Muscle layer of duodenum (tissue), 2 donors: Measurements from ENCODE around the gene AGBL3.
A peak's percentile ranks its signal among the peaks of the same experiment; 100 is the strongest.

Source experiments
- H3K27ac ChIP-seq: one replicate; pipeline ENCODE4 v1.7.0; 2013; ENCODE audit warnings: mild to moderate bottlenecking, low read length
- H3K27me3 ChIP-seq: one replicate; pipeline ENCODE4 v1.7.0; 2013; ENCODE audit warnings: low read depth, mild to moderate bottlenecking, control low read depth, low read length
- H3K36me3 ChIP-seq, 2 donors: one replicate each; pipeline ENCODE4 v1.7.0; 2013; ENCODE audit warnings: low read length in 2 of 2, control low read depth in 1 of 2, mild to moderate bottlenecking in 1 of 2; ENCODE audit not compliant: insufficient read depth in 2 of 2, control insufficient read depth in 1 of 2
- H3K4me1 ChIP-seq, 2 donors: one replicate each; pipeline ENCODE4 v1.7.0; 2013; ENCODE audit warnings: low read length in 2 of 2, mild to moderate bottlenecking in 2 of 2, control low read depth in 1 of 2, moderate library complexity in 1 of 2; ENCODE audit not compliant: insufficient read depth in 2 of 2, control insufficient read depth in 1 of 2
- H3K4me3 ChIP-seq, 2 donors: one replicate each; pipeline ENCODE4 v1.7.0; 2013; ENCODE audit warnings: low read length in 2 of 2, low read depth in 1 of 2, mild to moderate bottlenecking in 1 of 2
- H3K9me3 ChIP-seq, 2 donors: one replicate each; pipeline ENCODE4 v1.7.0; 2013; ENCODE audit warnings: low read length in 2 of 2, control low read depth in 1 of 2, mild to moderate bottlenecking in 1 of 2; ENCODE audit not compliant: control insufficient read depth in 1 of 2
- donor health status: healthy.

AGBL3 gene

GRCh38 chr7:135150072-135150782 is 163.9 kb downstream of the AGBL3 start:
- H3K27me3 ChIP-seq = no peaks in the 10 kb centered on the region
- H3K4me1 ChIP-seq = peaks cover 5 to 7% of the 10 kb centered on the region in 2 donors
- no peaks in the 10 kb centered on the region for H3K9me3 ChIP-seq
- peak overlapping the region; percentile 71 for H3K27ac ChIP-seq
- peak overlapping the region; percentile 27 to 94 for H3K4me3 ChIP-seq
- peaks cover 0 to 10% of the 10 kb centered on the region in 2 donors for H3K36me3 ChIP-seq

- no peaks in the 10 kb centered on the region for H3K27me3 ChIP-seq
- H3K4me3 ChIP-seq = no peak overlapping the region
- peaks cover 0 to 4% of the 10 kb centered on the region in 2 donors for H3K9me3 ChIP-seq
- H3K4me1 ChIP-seq = peaks cover 5 to 7% of the 10 kb centered on the region in 2 donors
- peaks cover 0 to 10% of the 10 kb centered on the region in 2 donors for H3K36me3 ChIP-seq
- peak overlapping the region; percentile 71 for H3K27ac ChIP-seq
Observed at GRCh38 chr7:135151132-135151531, 164.8 kb downstream of the AGBL3 start.

GRCh38 chr7:135151533-135151932 is 165.2 kb downstream of the AGBL3 start:
- H3K27me3 ChIP-seq = no peaks in the 10 kb centered on the region
- peaks cover 0 to 10% of the 10 kb centered on the region in 2 donors for H3K36me3 ChIP-seq
- peaks cover 0 to 4% of the 10 kb centered on the region in 2 donors for H3K9me3 ChIP-seq
- no peak overlapping the region for H3K27ac ChIP-seq
- H3K4me1 ChIP-seq = peaks cover 5 to 7% of the 10 kb centered on the region in 2 donors
- H3K4me3 ChIP-seq = no peak overlapping the region

GRCh38 chr7:135152442-135152841 is 166.1 kb downstream of the AGBL3 start:
- Histone ChIP-seq H3K9me3 (peaks cover 0 to 4% of the 10 kb centered on the region in 2 donors), H3K27me3 (no peaks in the 10 kb centered on the region), H3K27ac (no peak overlapping the region), H3K36me3 (peaks cover 0 to 10% of the 10 kb centered on the region in 2 donors), H3K4me1 (peaks cover 0 to 5% of the 10 kb centered on the region in 2 donors), H3K4me3 (no peak overlapping the region)

GRCh38 chr7:135154734-135155133 is 168.4 kb downstream of the AGBL3 start:
- H3K27me3 ChIP-seq = no peaks in the 10 kb centered on the region
- no peak overlapping the region for H3K27ac ChIP-seq
- H3K4me3 ChIP-seq = no peak overlapping the region
- H3K36me3 ChIP-seq = peaks cover 0 to 10% of the 10 kb centered on the region in 2 donors
- H3K4me1 ChIP-seq = peaks cover 4 to 12% of the 10 kb centered on the region in 2 donors
- H3K9me3 ChIP-seq = peaks cover 0 to 4% of the 10 kb centered on the region in 2 donors

- Histone ChIP-seq H3K9me3 (peaks cover 0 to 4% of the 10 kb centered on the region in 2 donors), H3K27me3 (no peaks in the 10 kb centered on the region), H3K27ac (no peak overlapping the region), H3K4me3 (no peak overlapping the region), H3K4me1 (peaks cover 4 to 28% of the 10 kb centered on the region in 2 donors), H3K36me3 (peaks cover 0 to 10% of the 10 kb centered on the region in 2 donors)
Observed at GRCh38 chr7:135156290-135156689, 170.0 kb downstream of the AGBL3 start.

- Histone ChIP-seq H3K4me1 (peaks cover 4 to 34% of the 10 kb centered on the region in 2 donors), H3K27ac (no peak overlapping the region), H3K9me3 (peaks cover 0 to 4% of the 10 kb centered on the region in 2 donors)
Observed at GRCh38 chr7:135158141-135158655, 171.9 kb downstream of the AGBL3 start.

GRCh38 chr7:135158874-135159273 is 172.6 kb downstream of the AGBL3 start:
- Histone ChIP-seq H3K4me3 (no peak overlapping the region), H3K27me3 (no peaks in the 10 kb centered on the region), H3K9me3 (peaks cover 0 to 4% of the 10 kb centered on the region in 2 donors), H3K36me3 (no peaks in the 10 kb centered on the region), H3K27ac (no peak overlapping the region), H3K4me1 (peaks cover 4 to 34% of the 10 kb centered on the region in 2 donors)

More at GRCh38 chr7:135158141-135158655, 171.9 kb downstream of the AGBL3 start:
- no peaks in the 10 kb centered on the region for H3K27me3 ChIP-seq
- H3K36me3 ChIP-seq = no peaks in the 10 kb centered on the region
- no peak overlapping the region for H3K4me3 ChIP-seq

- Histone ChIP-seq H3K4me1 (peaks cover 4 to 34% of the 10 kb centered on the region in 2 donors), H3K4me3 (no peak overlapping the region), H3K36me3 (peaks cover 0 to 2% of the 10 kb centered on the region in 2 donors), H3K9me3 (peaks cover 0 to 4% of the 10 kb centered on the region in 2 donors), H3K27ac (peak overlapping the region; percentile 71), H3K27me3 (no peaks in the 10 kb centered on the region)
Observed at GRCh38 chr7:135159359-135160085, 173.2 kb downstream of the AGBL3 start.

GRCh38 chr7:135160098-135160857 is 174.0 kb downstream of the AGBL3 start:
- Histone ChIP-seq H3K27me3 (no peaks in the 10 kb centered on the region), H3K27ac (peak overlapping the region; percentile 71), H3K4me3 (no peak overlapping the region), H3K9me3 (peaks cover 0 to 4% of the 10 kb centered on the region in 2 donors), H3K36me3 (peaks cover 0 to 9% of the 10 kb centered on the region in 2 donors), H3K4me1 (peaks cover 4 to 34% of the 10 kb centered on the region in 2 donors)
